HepG2 (cell line): ENCODE results near the gene PNKD. TPM values are rescaled to one million over a fixed set of nuclear protein-coding genes. Genes with fewer than 3 reads are reported as not detected.

ENCODE experiments used
- CCAR2 ChIP-seq: fragments of 200-400 bp; formaldehyde crosslinking; optimal IDR thresholded peaks from 2 replicates; pipeline ENCODE3; 2018; ENCODE audit warnings: low read depth, mild to moderate bottlenecking, low read length, moderate library complexity
- CCDC6 ChIP-seq: sonication (generic); formaldehyde crosslinking; IDR thresholded peaks from 2 replicates; pipeline ENCODE4 v1.8.1; 2022; ENCODE audit warnings: mild to moderate bottlenecking, missing genetic modification reagents, moderate library complexity
- SIX4 ChIP-seq: sonication (generic); formaldehyde crosslinking; IDR thresholded peaks from 2 replicates; pipeline ENCODE4 v1.4.0; 2020; ENCODE audit warnings: missing genetic modification reagents
- SMYD3 ChIP-seq: sonication (generic); formaldehyde crosslinking; IDR thresholded peaks from 2 replicates; pipeline ENCODE4 v1.8.1; 2023; ENCODE audit warnings: mild to moderate bottlenecking, missing genetic modification reagents
- STAT5B ChIP-seq: sonication (generic); formaldehyde crosslinking; IDR thresholded peaks from 2 replicates; pipeline ENCODE4 v1.4.0; 2020; ENCODE audit warnings: missing genetic modification reagents
- U2AF1 ChIP-seq: fragments of 200-400 bp; formaldehyde crosslinking; optimal IDR thresholded peaks from 2 replicates; pipeline ENCODE3; 2017; ENCODE audit warnings: mild to moderate bottlenecking, low read depth, low read length
- ZEB1 ChIP-seq: IDR thresholded peaks from 2 replicates; pipeline ENCODE4 v1.6.1; 2012; ENCODE audit warnings: mild to moderate bottlenecking, low read depth, inconsistent platforms; ENCODE audit not compliant: insufficient replicate concordance
- ZNF547 ChIP-seq: sonication (generic); formaldehyde crosslinking; IDR thresholded peaks from 2 replicates; pipeline ENCODE4 v1.5.1; 2020; ENCODE audit warnings: mild to moderate bottlenecking, missing genetic modification reagents
- ZNF777 ChIP-seq: sonication (generic); formaldehyde crosslinking; IDR thresholded peaks from 2 replicates; pipeline ENCODE4 v1.4.0; 2020; ENCODE audit warnings: missing genetic modification reagents
- ZSCAN20 ChIP-seq: sonication (generic); formaldehyde crosslinking; IDR thresholded peaks from 2 replicates; pipeline ENCODE4 v1.4.0; 2020; ENCODE audit warnings: missing genetic modification reagents, mild to moderate bottlenecking, borderline replicate concordance
- polyA plus RNA-seq, 8 experiments: library from polyadenylated mRNA; depleted of rRNA in 3 of 8; stranded (reverse) in 7 of 8; unstranded in 1 of 8; fragments of >200 nt; fragmentation: Illumina TruSeq in 4 of 8; extraction: Trizol in 4 of 8; gene quantifications; 2 replicates each; pipeline versions ENCODE4 v1.2.1 to v1.2.3, GENCODE V29; 2011 to 2016; ENCODE audit warnings: low read depth in 4 of 8, missing spikeins in 1 of 8, mixed read lengths in 1 of 8; ENCODE audit not compliant: insufficient read depth in 1 of 8
- total RNA-seq, 5 experiments: library from RNA; depleted of rRNA; stranded (reverse); fragments of >200 nt; fragmentation: Illumina TruSeq; extraction: Trizol; gene quantifications; 2 replicates each; pipeline ENCODE4 v1.2.3, GENCODE V29; 2016; ENCODE audit warnings: low read depth in 1 of 5
- TF ChIP-seq, protein P1 (sequence below): sonication (generic); formaldehyde crosslinking; IDR thresholded peaks from 2 replicates; pipeline ENCODE4 v1.9.0; 2021; ENCODE audit warnings: mild to moderate bottlenecking, missing genetic modification reagents
- TF ChIP-seq, protein P2 (sequence below), 2 experiments: sonication (generic) in 1 of 2; formaldehyde crosslinking in 1 of 2; IDR thresholded peaks; 2 replicates each; pipeline versions ENCODE4 v1.5.1 to v1.6.1; 2011 to 2020; ENCODE audit warnings: borderline replicate concordance in 1 of 2, low read depth in 1 of 2, low read length in 1 of 2, mild to moderate bottlenecking in 1 of 2, missing genetic modification reagents in 1 of 2, moderate library complexity in 1 of 2
- TF ChIP-seq, protein P3 (sequence below): sonication (generic); formaldehyde crosslinking; IDR thresholded peaks from 2 replicates; pipeline ENCODE4 v1.4.0; 2020; ENCODE audit warnings: missing genetic modification reagents
- TF ChIP-seq, protein P4 (sequence below): IDR thresholded peaks from 2 replicates; pipeline ENCODE4 v1.6.1; 2018; ENCODE audit warnings: missing genetic modification reagents, mild to moderate bottlenecking, missing compliant biosample characterization
- TF ChIP-seq, protein P5 (sequence below): sonication (generic); formaldehyde crosslinking; conservative IDR thresholded peaks from 2 replicates; pipeline ENCODE4 v1.4.0; 2020; ENCODE audit warnings: missing genetic modification reagents
- TF ChIP-seq, protein P6 (sequence below): conservative IDR thresholded peaks from 2 replicates; pipeline ENCODE4 v1.6.1; 2018; ENCODE audit warnings: missing genetic modification reagents

The PNKD gene
- total and polyA plus RNA-seq, 2 of the 13 experiments (the other 11 are each of a cell fraction or from before 2014, with no cell fraction given) = 55.9 to 80.4 TPM

DNA sequence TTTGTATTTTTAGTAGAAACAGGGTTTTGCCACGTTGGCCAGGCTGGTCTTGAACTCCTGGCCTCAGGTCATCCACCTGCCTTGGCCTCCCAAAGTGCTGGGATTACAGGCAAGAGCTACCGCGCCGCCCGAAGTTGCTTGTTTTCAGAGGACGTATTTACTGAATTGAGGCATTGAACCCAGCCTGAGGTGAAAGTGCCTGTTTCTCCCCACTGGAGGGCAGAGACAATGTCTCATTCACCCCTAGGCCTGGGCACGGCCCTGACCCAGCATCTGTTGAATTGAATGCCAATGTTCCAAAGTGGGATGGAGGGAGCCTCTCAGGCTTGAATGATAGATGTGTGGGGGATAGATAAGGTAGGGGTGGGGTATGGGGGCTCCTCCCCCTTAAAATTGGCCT, 26.5 kb downstream of the PNKD start (continued):
- TF ChIP-seq, protein P1, sequence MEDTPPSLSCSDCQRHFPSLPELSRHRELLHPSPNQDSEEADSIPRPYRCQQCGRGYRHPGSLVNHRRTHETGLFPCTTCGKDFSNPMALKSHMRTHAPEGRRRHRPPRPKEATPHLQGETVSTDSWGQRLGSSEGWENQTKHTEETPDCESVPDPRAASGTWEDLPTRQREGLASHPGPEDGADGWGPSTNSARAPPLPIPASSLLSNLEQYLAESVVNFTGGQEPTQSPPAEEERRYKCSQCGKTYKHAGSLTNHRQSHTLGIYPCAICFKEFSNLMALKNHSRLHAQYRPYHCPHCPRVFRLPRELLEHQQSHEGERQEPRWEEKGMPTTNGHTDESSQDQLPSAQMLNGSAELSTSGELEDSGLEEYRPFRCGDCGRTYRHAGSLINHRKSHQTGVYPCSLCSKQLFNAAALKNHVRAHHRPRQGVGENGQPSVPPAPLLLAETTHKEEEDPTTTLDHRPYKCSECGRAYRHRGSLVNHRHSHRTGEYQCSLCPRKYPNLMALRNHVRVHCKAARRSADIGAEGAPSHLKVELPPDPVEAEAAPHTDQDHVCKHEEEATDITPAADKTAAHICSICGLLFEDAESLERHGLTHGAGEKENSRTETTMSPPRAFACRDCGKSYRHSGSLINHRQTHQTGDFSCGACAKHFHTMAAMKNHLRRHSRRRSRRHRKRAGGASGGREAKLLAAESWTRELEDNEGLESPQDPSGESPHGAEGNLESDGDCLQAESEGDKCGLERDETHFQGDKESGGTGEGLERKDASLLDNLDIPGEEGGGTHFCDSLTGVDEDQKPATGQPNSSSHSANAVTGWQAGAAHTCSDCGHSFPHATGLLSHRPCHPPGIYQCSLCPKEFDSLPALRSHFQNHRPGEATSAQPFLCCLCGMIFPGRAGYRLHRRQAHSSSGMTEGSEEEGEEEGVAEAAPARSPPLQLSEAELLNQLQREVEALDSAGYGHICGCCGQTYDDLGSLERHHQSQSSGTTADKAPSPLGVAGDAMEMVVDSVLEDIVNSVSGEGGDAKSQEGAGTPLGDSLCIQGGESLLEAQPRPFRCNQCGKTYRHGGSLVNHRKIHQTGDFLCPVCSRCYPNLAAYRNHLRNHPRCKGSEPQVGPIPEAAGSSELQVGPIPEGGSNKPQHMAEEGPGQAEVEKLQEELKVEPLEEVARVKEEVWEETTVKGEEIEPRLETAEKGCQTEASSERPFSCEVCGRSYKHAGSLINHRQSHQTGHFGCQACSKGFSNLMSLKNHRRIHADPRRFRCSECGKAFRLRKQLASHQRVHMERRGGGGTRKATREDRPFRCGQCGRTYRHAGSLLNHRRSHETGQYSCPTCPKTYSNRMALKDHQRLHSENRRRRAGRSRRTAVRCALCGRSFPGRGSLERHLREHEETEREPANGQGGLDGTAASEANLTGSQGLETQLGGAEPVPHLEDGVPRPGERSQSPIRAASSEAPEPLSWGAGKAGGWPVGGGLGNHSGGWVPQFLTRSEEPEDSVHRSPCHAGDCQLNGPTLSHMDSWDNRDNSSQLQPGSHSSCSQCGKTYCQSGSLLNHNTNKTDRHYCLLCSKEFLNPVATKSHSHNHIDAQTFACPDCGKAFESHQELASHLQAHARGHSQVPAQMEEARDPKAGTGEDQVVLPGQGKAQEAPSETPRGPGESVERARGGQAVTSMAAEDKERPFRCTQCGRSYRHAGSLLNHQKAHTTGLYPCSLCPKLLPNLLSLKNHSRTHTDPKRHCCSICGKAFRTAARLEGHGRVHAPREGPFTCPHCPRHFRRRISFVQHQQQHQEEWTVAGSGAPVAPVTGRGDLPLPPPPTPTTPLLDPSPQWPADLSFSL (CRISPR knock-in tag) = no peak
- TF ChIP-seq, protein P2, sequence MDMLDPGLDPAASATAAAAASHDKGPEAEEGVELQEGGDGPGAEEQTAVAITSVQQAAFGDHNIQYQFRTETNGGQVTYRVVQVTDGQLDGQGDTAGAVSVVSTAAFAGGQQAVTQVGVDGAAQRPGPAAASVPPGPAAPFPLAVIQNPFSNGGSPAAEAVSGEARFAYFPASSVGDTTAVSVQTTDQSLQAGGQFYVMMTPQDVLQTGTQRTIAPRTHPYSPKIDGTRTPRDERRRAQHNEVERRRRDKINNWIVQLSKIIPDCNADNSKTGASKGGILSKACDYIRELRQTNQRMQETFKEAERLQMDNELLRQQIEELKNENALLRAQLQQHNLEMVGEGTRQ (IDR thresholded peaks at IDR 0.05; ENCODE audit: low read depth, low read length) = no peak
- TF ChIP-seq, protein P2 (CRISPR knock-in tag; IDR thresholded peaks at IDR 0.05; ENCODE audit: borderline replicate concordance) = no peak
- no peak for TF ChIP-seq SMYD3 (CRISPR knock-in tag)
- TF ChIP-seq, protein P3, sequence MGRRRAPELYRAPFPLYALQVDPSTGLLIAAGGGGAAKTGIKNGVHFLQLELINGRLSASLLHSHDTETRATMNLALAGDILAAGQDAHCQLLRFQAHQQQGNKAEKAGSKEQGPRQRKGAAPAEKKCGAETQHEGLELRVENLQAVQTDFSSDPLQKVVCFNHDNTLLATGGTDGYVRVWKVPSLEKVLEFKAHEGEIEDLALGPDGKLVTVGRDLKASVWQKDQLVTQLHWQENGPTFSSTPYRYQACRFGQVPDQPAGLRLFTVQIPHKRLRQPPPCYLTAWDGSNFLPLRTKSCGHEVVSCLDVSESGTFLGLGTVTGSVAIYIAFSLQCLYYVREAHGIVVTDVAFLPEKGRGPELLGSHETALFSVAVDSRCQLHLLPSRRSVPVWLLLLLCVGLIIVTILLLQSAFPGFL (CRISPR knock-in tag) = no peak
- TF ChIP-seq SIX4 (CRISPR knock-in tag) = no peak
- TF ChIP-seq CCAR2 = no peak
- no peak for TF ChIP-seq ZSCAN20 (CRISPR knock-in tag)
- TF ChIP-seq, protein P4, sequence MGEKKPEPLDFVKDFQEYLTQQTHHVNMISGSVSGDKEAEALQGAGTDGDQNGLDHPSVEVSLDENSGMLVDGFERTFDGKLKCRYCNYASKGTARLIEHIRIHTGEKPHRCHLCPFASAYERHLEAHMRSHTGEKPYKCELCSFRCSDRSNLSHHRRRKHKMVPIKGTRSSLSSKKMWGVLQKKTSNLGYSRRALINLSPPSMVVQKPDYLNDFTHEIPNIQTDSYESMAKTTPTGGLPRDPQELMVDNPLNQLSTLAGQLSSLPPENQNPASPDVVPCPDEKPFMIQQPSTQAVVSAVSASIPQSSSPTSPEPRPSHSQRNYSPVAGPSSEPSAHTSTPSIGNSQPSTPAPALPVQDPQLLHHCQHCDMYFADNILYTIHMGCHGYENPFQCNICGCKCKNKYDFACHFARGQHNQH = 0 out of 2 replicates have a peak, but pooled peaks have one; percentile 14
- TF ChIP-seq U2AF1 = no peak
- TF ChIP-seq ZNF547 (CRISPR knock-in tag) = peak; percentile 47
- TF ChIP-seq, protein P5, sequence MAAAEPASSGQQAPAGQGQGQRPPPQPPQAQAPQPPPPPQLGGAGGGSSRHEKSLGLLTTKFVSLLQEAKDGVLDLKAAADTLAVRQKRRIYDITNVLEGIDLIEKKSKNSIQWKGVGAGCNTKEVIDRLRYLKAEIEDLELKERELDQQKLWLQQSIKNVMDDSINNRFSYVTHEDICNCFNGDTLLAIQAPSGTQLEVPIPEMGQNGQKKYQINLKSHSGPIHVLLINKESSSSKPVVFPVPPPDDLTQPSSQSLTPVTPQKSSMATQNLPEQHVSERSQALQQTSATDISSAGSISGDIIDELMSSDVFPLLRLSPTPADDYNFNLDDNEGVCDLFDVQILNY (CRISPR knock-in tag) = no peak
- TF ChIP-seq, protein P6, sequence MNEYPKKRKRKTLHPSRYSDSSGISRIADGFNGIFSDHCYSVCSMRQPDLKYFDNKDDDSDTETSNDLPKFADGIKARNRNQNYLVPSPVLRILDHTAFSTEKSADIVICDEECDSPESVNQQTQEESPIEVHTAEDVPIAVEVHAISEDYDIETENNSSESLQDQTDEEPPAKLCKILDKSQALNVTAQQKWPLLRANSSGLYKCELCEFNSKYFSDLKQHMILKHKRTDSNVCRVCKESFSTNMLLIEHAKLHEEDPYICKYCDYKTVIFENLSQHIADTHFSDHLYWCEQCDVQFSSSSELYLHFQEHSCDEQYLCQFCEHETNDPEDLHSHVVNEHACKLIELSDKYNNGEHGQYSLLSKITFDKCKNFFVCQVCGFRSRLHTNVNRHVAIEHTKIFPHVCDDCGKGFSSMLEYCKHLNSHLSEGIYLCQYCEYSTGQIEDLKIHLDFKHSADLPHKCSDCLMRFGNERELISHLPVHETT (CRISPR knock-in tag) = no peak
- no peak for TF ChIP-seq STAT5B (CRISPR knock-in tag)
- 0 out of 2 replicates have a peak, but pooled peaks have one; percentile 8 for TF ChIP-seq ZNF777 (CRISPR knock-in tag)
- no peak for TF ChIP-seq ZEB1
- TF ChIP-seq CCDC6 (CRISPR knock-in tag) = no peak
